Thoracic aorta (tissue), 2 donors: ENCODE data around the gene IMMT. TPM values are rescaled to one million over a fixed set of nuclear protein-coding genes. Genes with fewer than 3 reads are reported as not detected.

Experiments
- ATAC-seq: fragments of 150-250 bp; one replicate; pipeline ENCODE4 v1.8.0; 2017; ENCODE audit warnings: low read depth; ENCODE audit not compliant: insufficient number of reproducible peaks, low FRiP score
- DNase-seq: peaks from one replicate; pipeline ENCODE4 v3.0.0-alpha.2; 2020; ENCODE audit warnings: low spot score
- H3K27ac ChIP-seq, 2 donors: fragments of 200-600 bp; sonication (generic); 1 replicate in 1 of 2; 2 replicates in 1 of 2; pipeline ENCODE4 v1.5.1; 2016; ENCODE audit warnings: mild to moderate bottlenecking in 2 of 2, moderate library complexity in 2 of 2
- H3K27me3 ChIP-seq: fragments of 200-600 bp; sonication (generic); replicated peaks from 2 replicates; pipeline ENCODE4 v1.6.0; 2016; ENCODE audit warnings: mild to moderate bottlenecking; ENCODE audit not compliant: insufficient read depth
- H3K36me3 ChIP-seq: fragments of 200-600 bp; sonication (generic); one replicate; pipeline ENCODE4 v1.5.1; 2016
- H3K4me1 ChIP-seq, 2 donors: fragments of 200-600 bp; sonication (generic); 1 replicate in 1 of 2; 2 replicates in 1 of 2; pipeline versions ENCODE4 v1.5.1 to v1.6.0; 2016; ENCODE audit warnings: low read depth in 2 of 2, mild to moderate bottlenecking in 1 of 2; ENCODE audit not compliant: control insufficient read depth in 1 of 2
- H3K4me3 ChIP-seq: fragments of 200-600 bp; sonication (generic); 2 replicates; pipeline ENCODE4 v1.5.1; 2016; ENCODE audit warnings: mild to moderate bottlenecking
- H3K9me3 ChIP-seq: fragments of 200-600 bp; sonication (generic); 2 replicates; pipeline ENCODE4 v1.5.1; 2016
- total RNA-seq, 2 donors: library from RNA; depleted of rRNA; stranded (reverse); fragments of >200 nt; gene quantifications; one replicate each; pipeline versions ENCODE4 v1.1.0 to v1.2.3, GENCODE V29; 2016
- TF ChIP-seq, protein P1 (sequence below): fragments of 200-600 bp; sonication (generic); IDR thresholded peaks from one replicate; pipeline ENCODE4 v1.5.1; 2019; ENCODE audit warnings: antibody characterized with exemption

IMMT gene
- total RNA-seq, 2 donors from 2014 or later: 33.3 to 54.7 TPM

GRCh38 chr2:86175828-86176227, 19.4 kb downstream of the IMMT start:
- H3K36me3 ChIP-seq: peaks cover 15% of the 10 kb centered on the region
- DNase-seq (no peak), ATAC-seq (no peak)
- H3K27me3 ChIP-seq: no peaks in the 10 kb centered on the region
- no peak overlapping the region for H3K27ac ChIP-seq
- H3K9me3 ChIP-seq: no peaks in the 10 kb centered on the region
- TF ChIP-seq, protein P1, sequence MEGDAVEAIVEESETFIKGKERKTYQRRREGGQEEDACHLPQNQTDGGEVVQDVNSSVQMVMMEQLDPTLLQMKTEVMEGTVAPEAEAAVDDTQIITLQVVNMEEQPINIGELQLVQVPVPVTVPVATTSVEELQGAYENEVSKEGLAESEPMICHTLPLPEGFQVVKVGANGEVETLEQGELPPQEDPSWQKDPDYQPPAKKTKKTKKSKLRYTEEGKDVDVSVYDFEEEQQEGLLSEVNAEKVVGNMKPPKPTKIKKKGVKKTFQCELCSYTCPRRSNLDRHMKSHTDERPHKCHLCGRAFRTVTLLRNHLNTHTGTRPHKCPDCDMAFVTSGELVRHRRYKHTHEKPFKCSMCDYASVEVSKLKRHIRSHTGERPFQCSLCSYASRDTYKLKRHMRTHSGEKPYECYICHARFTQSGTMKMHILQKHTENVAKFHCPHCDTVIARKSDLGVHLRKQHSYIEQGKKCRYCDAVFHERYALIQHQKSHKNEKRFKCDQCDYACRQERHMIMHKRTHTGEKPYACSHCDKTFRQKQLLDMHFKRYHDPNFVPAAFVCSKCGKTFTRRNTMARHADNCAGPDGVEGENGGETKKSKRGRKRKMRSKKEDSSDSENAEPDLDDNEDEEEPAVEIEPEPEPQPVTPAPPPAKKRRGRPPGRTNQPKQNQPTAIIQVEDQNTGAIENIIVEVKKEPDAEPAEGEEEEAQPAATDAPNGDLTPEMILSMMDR: no peak
- no peaks in the 10 kb centered on the region for H3K4me1 ChIP-seq
- H3K4me3 ChIP-seq: no peak overlapping the region

DNA sequence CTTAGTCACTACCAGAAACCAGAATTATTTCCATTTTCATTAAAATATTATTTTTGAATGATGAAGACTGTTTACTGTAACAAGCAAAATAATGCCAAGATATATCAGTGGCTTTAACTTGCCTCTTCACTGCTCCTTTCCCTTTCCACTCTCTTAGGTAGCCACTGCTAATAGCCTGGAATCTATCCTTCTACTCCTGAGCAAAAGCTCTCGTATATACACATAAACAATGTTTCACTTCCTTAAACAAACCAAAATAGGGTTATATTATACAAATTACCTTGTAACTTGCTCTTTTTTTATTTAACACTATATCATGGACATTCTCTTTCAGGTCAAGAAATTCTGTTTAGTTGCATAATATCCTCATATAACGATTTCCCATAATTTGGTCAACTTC, 20.8 kb downstream of the IMMT start:
- Histone ChIP-seq H3K27ac (no peak overlapping the region), H3K27me3 (no peaks in the 10 kb centered on the region), H3K4me3 (no peak overlapping the region), H3K9me3 (no peaks in the 10 kb centered on the region), H3K36me3 (peaks cover 22% of the 10 kb centered on the region), H3K4me1 (no peaks in the 10 kb centered on the region)
- TF ChIP-seq, protein P1: no peak
- no peak for ATAC-seq
- no peak for DNase-seq

GRCh38 chr2:86172610-86173009, 22.7 kb downstream of the IMMT start:
- Histone ChIP-seq H3K27me3 (no peaks in the 10 kb centered on the region), H3K9me3 (no peaks in the 10 kb centered on the region), H3K4me3 (no peak overlapping the region), H3K27ac (no peak overlapping the region), H3K36me3 (peaks cover 13% of the 10 kb centered on the region), H3K4me1 (no peaks in the 10 kb centered on the region)
- ATAC-seq (no peak), DNase-seq (no peak)
- TF ChIP-seq, protein P1: no peak

GRCh38 chr2:86171295-86171694, 24.0 kb downstream of the IMMT start:
- H3K27me3 ChIP-seq: no peaks in the 10 kb centered on the region
- H3K4me3 ChIP-seq: no peak overlapping the region
- peaks cover 8% of the 10 kb centered on the region for H3K36me3 ChIP-seq
- no peaks in the 10 kb centered on the region for H3K9me3 ChIP-seq
- no peaks in the 10 kb centered on the region for H3K4me1 ChIP-seq
- TF ChIP-seq, protein P1: no peak
- DNase-seq (no peak), ATAC-seq (no peak)
- H3K27ac ChIP-seq: no peak overlapping the region

DNA sequence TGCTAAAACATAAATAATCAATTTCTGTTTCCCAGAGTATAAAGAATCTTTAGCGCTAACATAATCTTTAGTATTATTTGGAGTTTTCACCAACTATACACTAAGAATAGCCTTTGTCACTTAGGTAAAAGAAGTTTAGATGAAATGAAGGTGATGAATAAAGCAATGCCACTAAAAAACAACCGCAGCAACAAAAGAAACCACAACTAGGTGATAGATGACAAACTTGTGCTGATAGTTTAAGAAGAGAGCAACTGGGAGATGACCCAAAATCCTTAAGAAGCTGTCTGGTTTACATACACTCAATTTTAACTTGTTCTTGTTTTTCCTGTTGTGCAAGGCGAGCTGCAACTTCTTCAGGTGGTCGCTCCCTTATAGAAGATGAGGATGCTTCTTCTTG, 24.8 kb downstream of the IMMT start:
- DNase-seq: no peak
- ATAC-seq: no peak
- Histone ChIP-seq H3K27me3 (no peaks in the 10 kb centered on the region), H3K9me3 (no peaks in the 10 kb centered on the region), H3K27ac (no peak overlapping the region), H3K36me3 (peaks cover 8% of the 10 kb centered on the region), H3K4me3 (no peak overlapping the region), H3K4me1 (no peaks in the 10 kb centered on the region)
- TF ChIP-seq, protein P1: no peak
